ENCODE measurements around the gene FN3KRP.

DNA sequence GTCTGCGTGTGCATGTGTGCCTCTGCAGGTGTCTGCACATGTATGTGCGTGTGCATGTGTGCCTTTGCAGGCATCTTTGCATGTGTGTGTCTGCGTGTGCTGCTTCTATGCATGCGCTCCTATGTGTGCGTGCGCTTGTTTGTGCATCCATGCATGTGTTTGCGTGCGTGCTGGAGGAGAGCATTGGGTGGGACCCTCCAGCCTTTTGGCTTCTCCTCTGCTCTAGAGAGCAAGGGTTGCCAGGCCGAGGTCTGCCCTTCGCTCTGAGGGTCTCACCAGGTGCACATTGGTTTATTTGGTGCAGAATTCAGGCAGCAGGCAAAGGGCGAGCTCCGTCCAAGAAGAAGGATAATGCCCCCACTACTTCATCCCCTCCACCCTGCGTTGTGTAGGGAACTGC lies 17.0 kb upstream of the FN3KRP start:
- TF ChIP-seq EZH2phosphoT487 (IDR thresholded peaks at IDR 0.05; ENCODE audit: low read depth, severe bottlenecking, unreplicated experiment) = no peak
- TF ChIP-seq, protein P1, sequence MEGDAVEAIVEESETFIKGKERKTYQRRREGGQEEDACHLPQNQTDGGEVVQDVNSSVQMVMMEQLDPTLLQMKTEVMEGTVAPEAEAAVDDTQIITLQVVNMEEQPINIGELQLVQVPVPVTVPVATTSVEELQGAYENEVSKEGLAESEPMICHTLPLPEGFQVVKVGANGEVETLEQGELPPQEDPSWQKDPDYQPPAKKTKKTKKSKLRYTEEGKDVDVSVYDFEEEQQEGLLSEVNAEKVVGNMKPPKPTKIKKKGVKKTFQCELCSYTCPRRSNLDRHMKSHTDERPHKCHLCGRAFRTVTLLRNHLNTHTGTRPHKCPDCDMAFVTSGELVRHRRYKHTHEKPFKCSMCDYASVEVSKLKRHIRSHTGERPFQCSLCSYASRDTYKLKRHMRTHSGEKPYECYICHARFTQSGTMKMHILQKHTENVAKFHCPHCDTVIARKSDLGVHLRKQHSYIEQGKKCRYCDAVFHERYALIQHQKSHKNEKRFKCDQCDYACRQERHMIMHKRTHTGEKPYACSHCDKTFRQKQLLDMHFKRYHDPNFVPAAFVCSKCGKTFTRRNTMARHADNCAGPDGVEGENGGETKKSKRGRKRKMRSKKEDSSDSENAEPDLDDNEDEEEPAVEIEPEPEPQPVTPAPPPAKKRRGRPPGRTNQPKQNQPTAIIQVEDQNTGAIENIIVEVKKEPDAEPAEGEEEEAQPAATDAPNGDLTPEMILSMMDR (IDR thresholded peaks at IDR 0.05; ENCODE audit: poor library complexity) = no peak

Data from hepatocyte (in vitro differentiated cells).